Fibroblast of skin of abdomen (primary cell): ENCODE results near the gene SBNO1.
"Not testable (repeated sequence)": the region's sequence is repeated elsewhere in the genome, so short reads cannot be mapped to it uniquely, and the experiment has no call there.

ENCODE experiments used
- DNase-seq: peaks from one replicate; pipeline ENCODE4 v3.0.0-alpha.2; 2013

SBNO1 gene

DNA sequence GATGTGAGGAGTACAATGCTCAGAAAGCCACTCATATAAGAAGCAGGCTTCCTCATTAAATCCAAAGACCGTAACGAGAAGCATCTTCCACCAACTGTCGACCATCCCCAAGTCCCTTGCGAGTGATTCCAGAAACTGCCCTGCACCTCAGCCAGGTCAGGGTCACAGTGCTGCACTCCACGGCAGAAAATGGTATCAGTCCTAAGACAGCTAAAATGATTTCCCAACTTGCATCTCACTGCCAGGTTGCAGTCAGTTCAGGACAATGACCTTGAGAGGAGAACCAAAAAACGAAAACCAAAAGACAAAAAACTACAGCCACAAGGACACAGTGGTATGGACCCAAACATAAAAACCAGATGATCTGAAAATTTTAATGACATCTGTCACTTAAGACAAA lies 20.6 kb downstream of the SBNO1 start:
- DNase-seq = no peak

DNA sequence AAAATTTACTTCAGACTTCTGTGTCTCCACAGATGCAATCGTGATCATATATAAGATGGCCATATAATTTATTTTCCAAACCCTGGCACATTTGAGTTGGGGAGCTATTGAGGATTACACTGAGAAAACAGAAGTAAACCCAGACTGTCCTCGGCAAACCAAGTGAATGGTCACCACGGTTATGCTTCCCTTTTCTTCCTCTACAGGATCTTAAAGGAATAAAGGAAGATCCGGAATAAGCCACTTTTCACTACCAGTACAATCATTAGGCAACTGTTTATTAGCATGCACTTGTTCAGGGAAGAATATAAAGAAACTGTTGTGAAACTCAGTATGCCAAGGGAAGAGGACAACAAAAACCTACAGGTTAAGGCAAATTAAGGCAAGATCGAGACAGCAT lies 27.6 kb downstream of the SBNO1 start:
- no peak for DNase-seq

DNA sequence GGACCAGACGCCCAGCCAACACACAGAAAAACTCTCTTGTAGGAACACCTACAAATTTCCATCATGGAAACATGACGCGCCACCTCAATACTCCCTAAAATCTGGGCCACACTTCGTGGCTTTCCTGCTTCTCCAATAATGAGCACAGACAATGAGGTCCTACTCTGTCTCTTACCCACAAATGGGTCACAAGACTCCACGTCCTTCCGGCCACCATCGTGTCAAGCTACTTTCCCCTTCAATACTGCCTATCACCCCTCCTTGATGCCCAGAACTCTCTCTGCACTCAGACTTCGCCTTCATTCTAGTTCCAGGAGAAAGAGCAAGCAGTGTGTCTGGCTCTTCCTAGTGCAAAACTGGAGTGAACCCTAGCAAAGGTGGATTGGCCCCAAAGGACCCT lies 28.1 kb downstream of the SBNO1 start:
- no peak for DNase-seq

DNA sequence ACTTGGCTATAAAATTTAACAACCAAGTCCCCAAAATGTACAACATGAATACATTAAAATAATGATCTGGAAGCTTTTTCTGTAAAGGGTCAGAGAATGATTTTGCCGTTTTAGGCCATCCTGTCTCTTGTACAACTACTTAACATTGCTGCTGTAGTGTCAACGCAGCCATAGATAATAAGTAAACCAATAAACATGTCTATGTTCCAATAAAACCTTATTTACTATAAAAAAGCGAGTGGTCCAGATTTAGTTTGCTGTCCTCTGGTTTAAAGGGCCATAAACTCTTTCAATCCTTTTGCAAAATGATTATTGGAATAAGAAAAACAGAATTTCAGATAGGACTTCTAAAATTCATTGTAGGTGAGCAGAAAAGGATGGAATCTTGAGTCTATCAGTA lies 29.2 kb downstream of the SBNO1 start:
- DNase-seq = no peak

DNA sequence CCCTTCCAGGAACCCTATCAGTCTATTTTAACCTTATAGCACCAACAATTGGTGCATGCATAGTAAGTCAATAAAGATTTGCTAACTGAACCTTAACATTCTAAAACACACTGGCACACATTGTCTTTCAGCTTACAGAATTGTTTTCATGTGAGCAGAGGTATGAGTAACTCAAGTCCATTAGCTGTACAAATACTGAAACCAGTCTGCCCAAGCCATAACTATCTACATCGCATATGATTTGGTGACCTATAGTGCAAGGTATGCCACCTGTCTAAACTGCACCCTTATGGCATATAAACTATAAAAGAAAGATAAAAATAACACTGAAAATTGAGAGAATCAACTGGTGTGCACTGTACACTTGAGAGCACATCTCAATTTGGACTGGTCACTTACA lies 34.8 kb downstream of the SBNO1 start:
- DNase-seq = no peak

DNA sequence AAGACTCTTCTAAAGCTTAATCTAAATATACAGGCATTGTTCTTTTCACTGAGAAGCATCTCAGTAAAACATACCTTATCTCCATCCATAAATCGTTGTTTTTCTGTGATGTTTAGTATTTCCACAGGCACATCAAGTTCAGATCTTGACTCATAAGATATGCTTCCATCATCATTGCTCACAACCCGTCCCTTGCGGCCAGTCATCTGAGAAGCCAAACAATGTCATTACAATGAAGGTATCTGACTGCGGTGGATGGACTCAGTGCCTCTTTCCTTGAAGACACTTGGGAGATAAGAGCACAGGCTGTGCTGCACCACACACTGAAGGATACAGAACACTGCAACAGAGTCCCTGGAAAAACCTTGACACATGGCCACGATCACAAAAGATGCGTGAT lies 44.8 kb downstream of the SBNO1 start:
- no peak for DNase-seq

DNA sequence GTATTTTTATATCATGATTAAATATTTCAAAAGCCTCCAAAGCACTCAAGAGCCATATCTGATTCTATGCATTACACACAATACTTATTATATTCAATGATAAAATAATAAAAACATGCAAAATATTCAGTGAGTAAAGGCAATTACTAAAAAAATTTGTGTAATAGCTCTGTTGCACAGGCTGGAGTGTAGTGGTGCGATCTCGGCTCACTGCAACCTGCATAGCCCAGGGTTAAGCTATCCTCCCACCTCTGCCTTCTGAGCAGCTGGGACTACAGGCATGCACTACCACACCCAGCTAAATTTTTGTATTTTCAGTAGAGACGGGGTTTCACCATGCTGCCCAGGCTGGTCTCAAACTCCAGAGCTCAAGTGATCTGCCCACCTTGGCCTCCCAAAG lies 45.4 kb downstream of the SBNO1 start:
- DNase-seq = no peak

DNA sequence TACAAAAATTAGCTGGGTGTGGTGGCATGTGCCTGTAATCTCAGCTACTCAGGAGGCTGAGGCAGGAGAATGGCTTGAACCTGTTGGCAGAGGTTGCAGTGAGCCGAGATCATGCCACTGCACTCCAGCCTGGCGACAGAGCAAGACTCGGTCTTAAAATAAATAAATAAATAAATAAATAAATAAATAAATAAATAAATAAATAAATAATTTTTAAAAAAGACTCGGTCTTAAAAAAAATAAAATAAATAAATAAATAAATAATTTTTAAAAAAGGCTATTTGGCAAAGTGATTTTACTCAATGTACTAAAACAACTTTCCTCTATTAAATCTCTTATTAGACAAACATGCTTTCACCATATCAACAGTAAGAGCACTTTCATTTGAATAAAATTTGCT lies 51.6 kb downstream of the SBNO1 start:
- DNase-seq = not testable (repeated sequence)

DNA sequence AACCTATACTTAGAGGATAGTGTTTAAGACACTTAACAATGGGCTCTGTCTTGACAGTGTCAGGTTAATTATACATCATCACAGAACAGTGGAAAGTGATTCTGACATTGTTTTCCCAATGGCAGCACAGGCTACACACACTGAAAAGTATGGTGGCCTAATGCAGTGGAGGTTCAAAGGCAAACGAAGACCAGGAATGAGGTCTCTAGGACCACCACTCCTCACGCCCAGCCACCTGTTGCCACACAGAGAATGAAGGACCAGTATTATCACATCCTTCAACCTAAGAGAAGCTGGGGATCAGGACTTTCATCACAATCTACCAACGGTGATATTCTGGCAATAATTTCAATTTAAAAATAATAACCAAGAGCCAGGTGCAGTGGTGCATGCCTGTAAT lies 58.4 kb downstream of the SBNO1 start:
- DNase-seq = no peak

DNA sequence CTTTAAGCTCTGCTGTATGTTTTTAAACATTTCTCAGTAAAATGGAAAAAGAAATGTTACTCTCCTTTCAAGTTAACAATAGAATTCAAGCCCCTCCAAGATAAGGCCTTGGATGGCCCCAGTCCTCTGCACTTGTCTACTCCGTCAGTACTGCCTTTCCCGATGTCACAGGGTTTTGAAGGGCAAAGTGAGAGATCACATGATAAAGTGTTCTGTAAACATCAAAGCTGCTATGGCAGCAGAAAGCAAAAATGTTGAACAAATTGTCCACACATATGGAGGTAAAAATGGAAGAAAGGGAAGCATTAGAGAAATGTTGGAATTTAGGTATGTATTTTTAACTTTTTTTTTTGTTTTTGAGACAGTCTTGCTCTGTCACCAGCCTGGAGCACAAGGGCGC lies 59.5 kb downstream of the SBNO1 start:
- no peak for DNase-seq

DNA sequence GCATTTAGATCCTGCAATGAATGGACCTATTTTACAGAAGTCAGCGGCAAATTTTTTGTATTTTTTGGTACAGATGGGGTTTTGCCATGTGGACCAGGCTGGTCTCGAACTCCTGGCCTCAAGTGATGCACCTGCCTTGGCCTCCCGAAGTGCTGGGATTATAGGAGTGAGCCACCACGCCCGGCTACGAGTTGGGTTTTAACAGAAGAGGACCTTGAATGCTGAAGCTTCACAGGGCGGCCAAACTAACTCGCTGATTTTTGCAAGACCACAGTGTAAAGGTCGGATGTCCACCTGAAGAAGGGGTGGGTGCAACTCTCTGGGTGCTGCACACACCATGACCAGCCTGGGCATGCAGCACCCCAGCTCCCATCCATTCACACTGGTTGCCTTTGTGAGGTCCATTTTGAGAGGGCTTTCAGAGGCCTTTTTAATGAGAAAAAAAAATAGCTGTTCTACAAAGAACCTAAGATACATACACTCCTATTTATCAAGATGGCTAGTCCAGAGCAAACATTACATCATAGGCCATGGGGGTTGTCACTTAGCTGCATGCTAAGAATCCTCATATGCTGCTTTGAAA lies 71.4 kb downstream of the SBNO1 start:
- DNase-seq = no peak

DNA sequence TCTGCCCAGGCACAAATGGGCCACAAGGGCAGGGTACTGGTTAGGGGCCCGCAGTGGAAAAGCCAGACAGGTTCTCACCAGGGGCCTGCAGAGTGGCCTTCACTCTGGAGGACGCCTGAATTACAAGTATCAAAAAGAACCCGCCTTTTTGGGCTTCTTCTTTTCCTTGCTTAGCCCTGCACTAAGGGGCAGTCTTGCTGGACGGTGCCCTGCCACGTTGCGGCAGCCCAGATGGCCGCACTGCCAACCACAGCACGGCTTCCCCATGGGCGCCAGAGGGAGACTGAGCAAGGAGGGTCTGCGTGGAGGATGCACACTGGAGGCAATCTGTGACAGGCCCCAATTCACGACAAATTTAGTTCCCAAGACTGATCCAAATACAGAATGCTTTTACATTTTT lies 74.7 kb downstream of the SBNO1 start:
- no peak for DNase-seq

DNA sequence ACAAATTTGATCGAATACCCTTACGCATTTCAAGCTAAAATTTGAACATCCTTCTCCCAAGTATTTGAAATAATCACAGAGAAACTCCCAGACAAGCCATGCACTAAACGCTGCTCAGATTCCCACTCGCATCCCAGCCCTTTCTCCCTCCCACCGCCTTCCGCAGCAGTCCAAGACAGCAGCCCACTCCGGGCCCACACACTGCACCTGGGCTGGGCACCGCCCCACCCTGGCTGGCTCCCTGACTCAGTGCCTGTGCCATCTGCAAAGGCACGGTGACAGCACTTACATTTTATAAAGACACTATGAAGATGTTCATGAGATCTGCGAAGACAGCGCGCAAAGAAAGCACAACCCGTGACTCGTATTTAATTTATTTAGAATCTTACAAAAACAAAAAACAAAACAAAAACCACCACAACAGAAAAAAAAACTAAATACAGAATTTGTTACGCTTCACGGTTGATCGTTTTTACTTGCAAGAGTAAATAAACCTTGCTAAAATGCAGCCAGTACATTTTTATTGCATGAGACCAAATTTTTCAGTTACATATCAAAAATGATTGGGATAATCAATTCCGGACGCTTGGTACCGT lies 75.8 kb downstream of the SBNO1 start:
- no peak for DNase-seq

DNA sequence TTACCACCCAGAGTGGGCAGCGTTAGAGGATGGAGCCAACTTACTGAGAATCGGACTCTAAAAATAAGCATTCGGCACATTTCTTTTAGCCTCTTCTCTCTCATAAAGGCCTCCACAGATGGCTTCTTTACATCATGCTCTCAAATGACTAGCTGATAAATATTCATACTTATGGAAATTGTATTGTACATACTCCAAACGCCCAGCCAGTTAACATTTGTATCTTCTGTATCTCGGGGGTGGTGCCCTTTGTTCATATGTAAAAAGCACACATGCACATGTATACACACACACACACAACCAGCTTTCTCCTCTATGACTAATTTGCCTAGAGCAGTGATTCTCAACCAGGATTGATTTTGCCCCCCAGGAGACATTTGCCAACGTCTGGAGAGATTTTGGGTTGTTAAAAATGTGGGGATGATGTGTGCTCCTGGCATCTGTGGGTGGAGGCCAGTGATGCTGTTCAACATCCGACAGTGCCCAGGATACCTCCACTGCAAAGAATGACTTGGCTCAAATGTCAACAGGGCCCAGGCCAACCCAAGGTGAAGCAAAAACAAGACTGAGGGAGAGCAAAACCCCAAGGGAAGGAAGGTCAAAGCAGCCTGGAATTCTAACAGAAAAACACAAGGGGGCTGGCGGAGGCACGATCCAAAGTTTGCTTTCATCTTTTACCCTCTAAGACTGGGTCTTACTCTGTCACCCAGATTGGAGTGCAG lies 77.8 kb downstream of the SBNO1 start:
- no peak for DNase-seq

DNA sequence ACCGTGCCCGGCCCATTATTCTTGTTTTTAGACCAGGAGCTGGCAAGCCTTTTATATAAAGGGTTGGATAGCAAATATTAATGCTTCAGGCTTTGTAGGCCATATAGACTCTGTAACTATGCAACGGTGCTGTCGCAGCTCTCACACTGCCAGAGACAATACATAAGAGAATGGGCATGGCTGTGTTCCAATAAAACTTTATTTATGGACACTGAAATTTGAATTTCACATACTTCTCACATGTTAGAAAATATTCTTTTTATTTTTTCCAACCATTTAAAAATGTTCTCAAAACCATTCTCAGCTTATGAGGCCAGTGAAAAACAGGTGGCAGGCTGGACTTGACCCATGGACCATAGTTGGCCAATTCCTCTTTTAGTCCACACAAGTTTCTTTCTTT lies 80.0 kb downstream of the SBNO1 start:
- no peak for DNase-seq

DNA sequence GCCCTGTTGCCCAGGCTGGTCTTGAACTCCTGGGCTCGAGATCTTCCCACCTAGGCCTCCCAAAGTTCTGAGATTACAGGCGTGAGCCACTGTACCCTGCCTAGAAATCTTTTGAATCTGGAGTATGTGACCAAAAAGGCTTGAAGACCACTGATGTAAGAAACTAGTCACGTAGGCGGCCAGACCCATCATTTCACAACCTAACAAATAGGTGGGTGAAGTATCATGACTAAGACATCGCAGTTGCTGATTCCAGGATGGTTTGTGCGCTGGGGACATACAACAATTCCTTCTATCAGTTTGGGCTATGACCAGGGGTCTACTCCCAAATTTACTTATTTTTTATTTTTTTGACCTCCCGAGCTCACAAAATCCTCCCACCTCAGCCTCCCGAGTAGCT lies 81.2 kb downstream of the SBNO1 start:
- DNase-seq = no peak

DNA sequence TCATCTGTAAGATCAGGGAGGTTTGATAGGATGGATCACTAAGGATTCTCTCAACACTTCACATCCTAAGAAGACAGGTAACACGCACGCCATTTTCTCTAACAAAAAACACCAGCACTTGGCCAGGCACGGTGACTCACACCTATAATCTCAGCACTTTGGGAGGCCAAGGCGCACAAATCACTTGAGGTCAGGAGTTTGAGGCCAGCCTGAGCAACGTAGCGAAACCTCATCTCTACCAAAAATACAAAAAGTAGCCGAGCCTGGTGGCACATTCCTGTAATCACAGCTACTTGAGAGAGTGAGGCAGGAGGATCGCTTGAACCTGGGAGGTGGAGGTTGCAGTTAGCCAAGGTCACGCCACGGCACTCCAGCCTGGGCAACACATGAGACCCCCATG lies 82.5 kb downstream of the SBNO1 start:
- DNase-seq = no peak

DNA sequence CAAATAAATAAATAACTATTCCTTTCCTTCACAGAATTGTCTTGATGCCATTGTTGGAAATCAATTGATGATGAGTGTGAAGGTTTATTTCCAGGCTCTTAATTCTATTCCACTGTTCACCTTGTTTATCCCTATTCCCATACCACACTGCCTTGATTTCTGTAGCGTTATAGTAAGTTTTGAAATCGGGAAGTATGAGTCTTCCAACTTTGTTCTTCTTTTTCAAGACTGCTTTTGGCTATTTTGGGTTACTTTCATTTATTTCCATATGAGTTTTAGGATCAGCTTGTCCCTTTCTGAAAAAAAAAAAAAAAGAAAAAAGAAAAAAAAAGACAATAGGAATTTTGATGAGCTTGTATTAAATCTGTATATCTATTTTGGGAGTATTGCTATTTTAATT lies 83.7 kb downstream of the SBNO1 start:
- DNase-seq = no peak

DNA sequence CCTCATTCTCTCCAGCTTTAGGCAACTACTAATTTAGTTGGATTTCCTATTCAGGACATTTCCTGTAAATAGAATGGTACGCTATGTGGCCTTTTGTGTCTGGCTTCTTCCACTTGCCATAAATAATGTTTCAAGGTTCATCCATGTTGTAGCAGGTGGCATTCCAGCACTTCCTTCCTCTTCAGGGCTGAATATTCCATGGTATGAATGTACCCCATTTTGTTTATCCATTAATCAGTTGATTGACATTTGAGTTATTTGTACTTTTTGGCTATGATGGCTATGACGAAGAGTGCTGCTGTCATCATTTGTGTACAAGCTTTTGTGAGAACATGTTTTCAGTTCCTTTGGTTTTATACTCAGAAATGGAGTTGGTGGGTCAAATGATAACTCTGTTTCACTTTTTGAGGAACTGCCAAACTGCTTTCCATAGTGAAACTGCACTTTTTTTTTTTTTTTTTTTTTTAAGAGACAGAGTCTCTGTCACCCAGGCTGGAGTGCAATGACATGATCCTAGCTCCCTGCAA lies 86.5 kb downstream of the SBNO1 start:
- no peak for DNase-seq

DNA sequence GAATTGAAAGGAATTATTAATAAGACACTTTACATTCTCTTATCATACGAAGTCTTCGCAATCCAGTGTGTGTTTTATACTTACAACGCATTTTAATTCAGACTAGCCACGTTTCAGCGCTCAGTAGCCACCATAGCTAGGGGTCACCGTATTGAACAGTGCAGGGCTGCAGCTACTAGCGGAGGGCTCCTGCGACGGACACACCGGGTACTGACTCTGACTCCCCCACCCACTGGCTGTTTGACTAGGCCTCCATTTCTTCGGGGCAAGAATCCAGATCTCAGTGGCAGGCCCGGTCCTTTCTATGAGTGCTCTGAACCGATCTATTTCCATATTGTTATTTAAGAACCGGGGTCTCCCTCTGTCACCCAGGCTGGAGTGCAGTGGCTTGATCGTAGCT lies 91.5 kb downstream of the SBNO1 start:
- no peak for DNase-seq

DNA sequence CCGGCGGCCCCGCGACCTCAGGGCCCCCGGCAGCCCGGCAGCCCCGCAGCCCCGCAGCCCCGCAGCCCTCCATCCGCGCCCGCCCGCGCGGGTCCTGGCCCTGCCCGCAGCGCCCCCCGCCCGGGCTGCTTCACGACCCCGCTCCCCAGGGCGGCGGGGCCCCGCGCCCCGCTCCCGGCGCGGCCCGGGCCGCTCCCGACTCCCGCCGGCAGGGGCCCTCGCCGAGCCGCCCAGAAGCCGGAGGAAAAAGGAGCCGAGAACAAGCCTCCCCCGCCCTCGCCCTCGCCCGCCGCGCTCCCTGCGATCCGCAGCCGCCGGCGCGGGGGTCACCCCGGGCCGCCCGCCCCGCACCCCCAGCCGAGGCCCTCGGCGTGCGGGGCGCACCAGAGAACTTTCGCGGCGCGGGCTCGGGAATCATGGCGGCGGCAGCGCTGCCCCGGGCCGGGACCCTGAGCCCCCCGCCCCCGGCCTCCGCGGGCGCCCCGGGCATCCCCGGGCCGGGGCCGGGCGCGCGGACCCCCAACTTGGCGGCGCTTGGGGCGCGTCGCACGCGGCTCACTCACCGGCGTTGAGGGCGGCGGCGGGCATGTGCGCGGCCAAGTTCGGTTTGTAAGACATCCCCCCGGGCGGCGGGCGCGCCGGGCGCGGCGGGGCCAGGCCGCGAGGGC lies 93.5 kb downstream of the SBNO1 start:
- DNase-seq = peak; percentile 68

DNA sequence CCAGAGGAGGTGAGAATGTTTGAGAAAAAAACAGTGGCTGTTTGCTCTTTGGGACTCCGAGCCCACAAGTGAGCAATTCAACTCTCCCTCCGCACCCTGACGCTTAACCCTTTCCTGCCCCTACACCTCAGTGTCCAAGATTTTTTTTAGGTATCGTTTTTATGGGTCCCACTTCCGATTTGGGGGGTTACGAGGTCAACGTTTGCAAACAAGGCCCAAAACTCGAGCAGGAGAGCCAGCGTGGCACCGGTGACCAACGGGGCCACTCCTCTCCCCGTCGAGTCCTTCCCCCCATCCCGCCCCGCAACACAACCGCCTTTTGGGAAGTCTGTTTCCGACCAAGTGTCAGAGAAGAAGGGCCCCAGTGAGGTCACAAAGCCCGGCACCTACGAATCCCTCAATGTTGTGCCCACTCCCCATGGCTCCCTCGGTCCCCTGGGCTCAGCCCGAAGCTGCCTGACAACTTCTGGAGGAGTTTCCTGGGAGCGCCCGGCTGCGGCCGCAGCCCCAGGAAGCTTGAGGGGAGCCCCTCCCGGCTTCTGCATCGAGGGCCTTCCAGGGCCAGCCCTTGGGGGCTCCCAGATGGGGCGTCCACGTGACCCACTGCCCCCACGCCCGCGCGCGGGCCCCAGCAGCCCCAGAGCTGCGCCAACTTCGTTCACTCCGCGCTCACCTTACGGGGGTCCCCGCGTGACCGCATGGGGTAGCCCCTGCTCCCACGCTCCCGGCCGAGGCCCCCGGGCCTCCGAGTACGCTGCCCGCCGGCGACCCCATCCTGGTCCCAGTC lies 94.2 kb downstream of the SBNO1 start:
- peak; percentile 43 for DNase-seq

DNA sequence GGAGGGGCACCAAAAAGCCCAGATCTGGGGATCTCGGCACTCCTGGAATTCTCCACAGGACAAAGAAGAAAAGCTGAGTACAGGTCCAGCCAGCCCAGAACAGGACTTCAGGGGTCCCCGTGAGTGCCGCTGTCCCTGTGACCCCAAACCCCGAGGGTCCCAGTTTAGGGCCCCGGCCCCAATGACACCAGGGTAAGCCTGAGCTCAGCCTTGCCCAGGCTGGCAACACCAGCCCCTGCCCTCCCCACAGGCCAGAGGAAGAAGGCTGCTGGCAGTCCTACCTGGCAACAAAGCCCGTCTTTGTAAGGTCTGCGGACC lies 94.8 kb downstream of the SBNO1 start:
- DNase-seq = no peak
